Lower leg skin (tissue), 3 donors: ENCODE results near the gene ABCC5.

ENCODE experiments used
- POLR2A ChIP-seq, 2 donors: fragments of 450-650 bp; IDR thresholded peaks; one replicate each; pipeline ENCODE4 v1.6.1; 2016 to 2017; ENCODE audit warnings: antibody characterized with exemption in 2 of 2, mild to moderate bottlenecking in 1 of 2, moderate library complexity in 1 of 2
- TF ChIP-seq, protein P1 (sequence below), 3 donors: fragments of 450-650 bp; IDR thresholded peaks; one replicate each; pipeline ENCODE4 v1.5.1; 2016; ENCODE audit warnings: antibody characterized with exemption in 3 of 3, mild to moderate bottlenecking in 3 of 3, moderate library complexity in 2 of 3

DNA sequence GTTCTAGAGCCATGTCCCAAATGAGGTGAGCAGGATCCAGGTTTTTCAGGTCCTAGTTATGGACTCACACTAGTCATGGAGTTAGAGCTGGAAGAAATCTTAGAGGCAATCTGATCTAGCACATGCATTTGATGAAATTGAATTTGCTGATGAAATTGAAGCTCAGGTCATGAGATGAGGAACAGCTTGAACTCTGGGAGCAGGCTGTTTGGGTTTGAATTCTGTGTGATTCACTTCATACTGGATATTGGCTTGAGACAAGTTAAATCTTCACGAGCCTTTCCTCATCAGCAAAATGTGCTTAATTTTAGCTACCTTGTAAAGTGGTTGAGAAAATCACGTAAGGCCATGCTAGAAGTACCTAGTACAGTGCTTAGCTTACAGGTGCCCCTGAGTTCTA lies 99.5 kb downstream of the ABCC5 start:
- no peak for TF ChIP-seq POLR2A (IDR thresholded peaks at IDR 0.05)
- TF ChIP-seq, protein P1, sequence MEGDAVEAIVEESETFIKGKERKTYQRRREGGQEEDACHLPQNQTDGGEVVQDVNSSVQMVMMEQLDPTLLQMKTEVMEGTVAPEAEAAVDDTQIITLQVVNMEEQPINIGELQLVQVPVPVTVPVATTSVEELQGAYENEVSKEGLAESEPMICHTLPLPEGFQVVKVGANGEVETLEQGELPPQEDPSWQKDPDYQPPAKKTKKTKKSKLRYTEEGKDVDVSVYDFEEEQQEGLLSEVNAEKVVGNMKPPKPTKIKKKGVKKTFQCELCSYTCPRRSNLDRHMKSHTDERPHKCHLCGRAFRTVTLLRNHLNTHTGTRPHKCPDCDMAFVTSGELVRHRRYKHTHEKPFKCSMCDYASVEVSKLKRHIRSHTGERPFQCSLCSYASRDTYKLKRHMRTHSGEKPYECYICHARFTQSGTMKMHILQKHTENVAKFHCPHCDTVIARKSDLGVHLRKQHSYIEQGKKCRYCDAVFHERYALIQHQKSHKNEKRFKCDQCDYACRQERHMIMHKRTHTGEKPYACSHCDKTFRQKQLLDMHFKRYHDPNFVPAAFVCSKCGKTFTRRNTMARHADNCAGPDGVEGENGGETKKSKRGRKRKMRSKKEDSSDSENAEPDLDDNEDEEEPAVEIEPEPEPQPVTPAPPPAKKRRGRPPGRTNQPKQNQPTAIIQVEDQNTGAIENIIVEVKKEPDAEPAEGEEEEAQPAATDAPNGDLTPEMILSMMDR (IDR thresholded peaks at IDR 0.05): no peak
